Glomerular visceral epithelial cell (primary cell): ENCODE measurements around the gene SORBS2.
A peak's percentile ranks its signal among the peaks of the same experiment; 100 is the strongest.

Experiments used
- DNase-seq: peaks from one replicate; pipeline ENCODE4 v3.0.0-alpha.2; 2016; ENCODE audit errors: extremely low spot score

The SORBS2 gene

DNA sequence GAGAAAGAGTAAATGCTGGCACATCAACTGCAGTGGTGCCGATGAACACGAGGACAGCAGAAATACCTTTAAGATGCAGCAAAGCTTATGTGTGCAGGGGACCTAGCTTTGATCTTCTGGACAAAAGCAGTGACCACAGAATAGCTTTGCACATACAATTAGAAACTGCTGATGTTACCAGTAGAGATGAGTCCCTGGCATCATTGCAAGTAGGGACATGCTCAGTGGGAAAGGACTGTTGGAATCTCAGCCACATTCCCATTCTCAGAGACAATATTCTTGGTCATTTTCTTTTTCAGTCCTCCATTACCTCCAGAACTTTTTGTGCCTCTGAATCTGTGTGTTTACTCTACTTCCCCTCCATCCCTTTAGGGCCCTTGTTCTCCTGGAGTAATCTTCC, 259.7 kb downstream of the SORBS2 start:
- no peak for DNase-seq

DNA sequence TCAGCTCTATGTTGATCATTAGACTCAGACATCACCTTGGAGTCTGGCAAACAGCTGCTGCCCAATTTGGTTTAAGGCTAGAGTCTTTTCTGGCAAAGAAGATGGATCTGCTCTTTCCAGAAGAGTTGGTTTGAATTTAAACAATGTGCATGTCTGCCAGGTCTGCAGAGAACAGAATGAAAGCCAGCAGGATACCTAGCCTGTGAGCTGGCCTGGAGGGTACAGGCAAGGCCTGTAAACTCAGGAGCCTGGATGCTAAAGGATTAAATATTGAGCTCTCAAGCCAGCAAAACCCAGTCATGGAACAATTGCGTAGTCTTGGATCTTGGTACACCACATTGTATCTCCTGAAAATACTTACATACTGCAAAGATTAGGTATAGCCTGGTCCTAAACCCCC, 261.1 kb downstream of the SORBS2 start:
- DNase-seq, result no peak

DNA sequence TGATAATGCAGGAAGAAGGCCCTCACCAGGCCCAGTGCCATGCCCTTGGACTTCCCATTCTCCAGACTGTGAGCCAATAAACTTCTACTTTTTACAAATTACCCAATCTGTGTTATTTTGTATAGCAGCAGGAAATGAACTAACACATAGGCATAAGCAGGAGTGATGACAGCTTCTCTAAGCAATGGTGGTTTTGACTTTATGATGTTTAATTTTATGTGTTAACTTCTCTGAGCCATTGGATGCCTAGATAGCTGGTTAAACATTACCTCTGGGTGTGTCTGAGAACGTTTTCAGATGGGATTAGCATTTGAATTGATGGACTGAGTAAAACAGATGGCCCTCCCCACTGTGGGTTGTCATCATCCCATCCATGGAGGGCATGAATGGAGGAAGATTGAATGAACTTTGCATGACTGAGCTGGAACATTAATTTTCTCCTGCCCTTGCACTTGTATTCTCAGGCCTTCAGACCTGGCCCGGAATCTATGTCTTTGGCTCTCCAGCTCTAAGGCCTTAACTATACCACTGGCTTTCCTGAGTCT, 262.8 kb downstream of the SORBS2 start:
- no peak for DNase-seq

DNA sequence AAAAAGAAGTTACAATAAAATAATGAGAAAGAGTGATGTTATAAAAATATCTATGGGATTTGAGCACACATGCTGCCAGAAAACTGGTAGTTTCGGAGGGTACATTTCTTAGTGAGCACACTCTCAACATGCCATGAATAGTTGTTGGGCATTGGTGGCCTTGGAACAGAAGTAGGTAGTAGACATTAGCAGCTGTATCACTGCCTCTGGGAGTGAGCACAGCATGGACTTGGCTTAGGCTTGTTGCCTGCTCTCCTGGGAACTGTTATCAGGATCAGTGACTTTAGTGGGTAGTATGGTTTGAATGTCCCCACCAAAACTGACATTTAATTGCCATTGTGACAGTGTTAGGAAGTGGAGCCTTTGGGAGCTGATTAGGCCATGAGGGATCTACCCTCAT, 263.4 kb downstream of the SORBS2 start:
- DNase-seq, result no peak

DNA sequence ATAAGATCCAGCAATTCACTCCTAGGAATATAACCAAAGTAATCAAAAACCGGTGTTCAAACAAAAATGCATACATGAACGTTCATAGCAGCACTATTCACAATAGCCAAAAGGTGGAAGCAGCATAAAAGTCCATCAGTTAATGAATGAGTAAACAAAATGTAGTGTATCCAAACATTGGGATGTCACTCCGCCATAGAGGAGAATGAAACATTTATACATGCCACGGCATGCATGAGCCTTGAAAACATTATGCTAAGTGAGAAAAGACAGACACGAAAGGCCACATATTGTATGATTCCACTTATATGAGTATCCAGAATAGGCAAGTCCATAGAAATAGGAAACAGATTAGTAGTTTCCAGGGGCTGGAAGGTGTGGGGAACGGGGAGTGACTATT, 265.7 kb downstream of the SORBS2 start:
- DNase-seq, result no peak

DNA sequence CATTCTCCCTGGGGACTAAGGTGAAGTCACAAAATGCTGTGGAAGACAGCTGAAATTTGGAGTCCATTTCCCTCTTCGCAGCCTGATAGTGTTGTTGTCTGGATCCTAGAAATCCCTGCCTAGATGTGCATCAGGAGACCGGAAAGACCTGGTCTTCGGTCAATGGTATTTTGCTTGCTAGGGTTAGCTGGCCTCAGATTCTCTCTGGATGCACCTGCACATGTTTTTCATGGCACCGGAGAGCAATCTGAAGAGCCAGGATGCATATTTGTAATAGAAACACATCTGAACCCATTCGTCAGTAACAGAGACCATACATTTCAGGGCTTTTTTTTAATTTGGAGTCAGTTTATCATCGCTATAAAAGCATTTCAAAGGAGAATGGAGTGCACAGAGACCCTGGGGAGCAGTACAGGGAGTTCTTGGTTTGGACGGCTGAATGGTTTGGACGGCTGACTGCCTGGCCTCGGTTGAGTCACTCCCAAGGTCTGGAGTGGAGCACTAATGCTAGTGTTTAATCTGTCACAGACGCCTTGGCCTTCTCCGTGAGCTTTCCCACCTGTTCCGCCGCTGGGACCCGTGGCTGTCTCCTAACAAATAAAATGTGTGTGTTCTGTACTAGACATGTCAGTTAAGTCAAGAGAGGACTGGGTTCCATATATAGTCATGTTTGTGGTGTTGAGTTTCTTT, 269.2 kb downstream of the SORBS2 start:
- peak; percentile 30 for DNase-seq

DNA sequence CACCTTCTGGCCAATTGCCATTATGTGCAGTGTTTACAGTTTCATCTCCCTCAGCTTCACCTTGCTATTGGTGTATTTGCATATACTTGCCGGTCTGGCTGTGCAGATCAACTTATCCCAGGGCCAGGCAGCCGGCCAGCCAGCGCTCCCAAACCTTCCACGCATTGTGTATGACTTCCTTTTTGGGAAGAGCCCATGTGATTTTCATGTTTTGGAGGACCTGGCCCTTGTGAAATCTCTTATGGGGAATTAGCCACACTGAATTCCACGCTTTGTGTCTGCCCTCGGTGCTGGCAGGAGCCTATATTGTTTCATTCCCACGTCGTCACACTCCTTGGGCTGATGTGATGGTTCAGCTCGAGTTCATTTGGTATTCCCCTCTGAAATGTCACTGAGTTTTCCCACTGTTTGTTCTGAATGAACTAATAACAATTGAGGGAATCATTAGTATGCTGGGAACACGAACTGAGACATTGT, 270.7 kb downstream of the SORBS2 start:
- DNase-seq, result no peak

DNA sequence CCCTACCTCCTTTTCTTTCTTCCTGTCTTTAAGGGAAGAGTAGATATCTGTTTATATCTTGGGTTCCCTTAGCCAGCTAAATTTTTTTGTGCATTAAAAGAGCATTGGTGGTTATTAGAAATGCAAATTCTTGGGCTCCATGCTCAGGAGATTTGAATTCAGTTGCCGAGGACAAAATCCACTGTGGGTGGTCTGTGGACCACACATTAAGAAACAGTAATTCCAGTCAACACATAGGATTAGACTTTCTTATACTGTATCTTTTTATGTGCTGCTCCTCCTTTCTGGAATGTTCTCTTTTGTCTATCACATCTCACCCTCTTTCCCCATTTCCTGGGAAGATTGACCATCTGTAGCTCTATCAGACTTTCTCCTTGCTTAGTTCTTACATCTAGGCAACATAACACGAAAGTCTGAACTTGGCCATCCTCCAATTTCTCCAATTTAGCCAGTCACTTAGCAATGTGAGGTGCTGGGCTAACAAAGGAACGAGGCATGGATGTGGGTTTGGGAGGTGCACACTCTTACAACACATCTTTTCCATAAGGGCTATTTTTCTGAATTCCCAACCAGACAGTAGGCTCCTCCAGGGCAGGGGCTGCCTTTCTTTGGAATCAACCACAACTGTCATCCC, 271.4 kb downstream of the SORBS2 start:
- no peak for DNase-seq

DNA sequence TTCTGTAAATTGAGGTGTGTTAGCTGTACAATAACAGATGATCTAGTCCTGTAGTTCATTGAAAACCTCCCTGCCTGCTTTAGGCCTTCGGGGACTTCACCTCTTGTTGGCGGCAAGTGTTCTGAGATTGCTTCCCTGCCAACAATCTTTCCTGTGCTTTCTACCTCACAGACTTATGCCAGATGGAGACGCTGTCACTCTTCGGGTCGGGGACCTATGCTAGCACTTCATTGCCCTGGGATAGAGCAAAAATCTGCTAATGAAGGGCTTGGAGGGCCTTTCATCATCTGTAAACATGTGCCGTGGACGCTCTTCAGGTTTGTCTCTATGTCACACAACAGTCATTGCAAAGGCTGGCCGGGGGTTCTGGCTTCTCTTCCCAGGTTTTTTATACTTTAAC, 272.0 kb downstream of the SORBS2 start:
- DNase-seq, result no peak

DNA sequence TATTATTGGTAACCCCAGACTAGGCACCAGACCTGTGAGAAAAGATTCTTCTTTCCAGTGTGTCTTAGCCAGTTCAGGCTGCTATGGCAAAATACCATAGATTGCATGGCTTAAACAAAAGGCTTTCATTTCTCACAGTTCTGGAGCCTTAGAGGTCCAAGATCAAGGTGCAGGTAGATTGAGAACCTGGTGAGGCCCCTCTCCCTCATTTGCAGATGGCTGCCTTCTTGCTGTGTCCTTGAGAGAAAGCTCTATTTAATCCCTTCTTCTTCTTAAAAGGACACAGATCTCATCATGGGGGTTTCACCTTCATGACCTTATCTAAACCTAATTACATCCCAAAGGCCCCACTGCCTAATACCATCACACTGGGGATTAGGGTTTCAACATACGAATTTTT, 273.2 kb downstream of the SORBS2 start:
- no peak for DNase-seq

DNA sequence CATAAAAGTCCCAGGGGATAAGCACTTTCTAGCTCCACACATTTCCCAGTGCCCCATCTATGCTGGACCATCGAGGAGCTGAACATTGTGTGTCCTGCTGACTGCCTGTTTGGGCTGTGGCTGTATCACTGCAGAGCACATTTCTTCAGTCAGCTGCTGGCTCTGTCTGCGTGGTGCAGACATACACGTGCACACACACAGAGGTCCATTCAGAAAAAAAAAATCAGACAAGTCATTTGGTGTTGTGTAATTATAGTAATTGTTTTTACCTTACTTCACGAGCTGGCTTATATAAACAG, 275.6 kb downstream of the SORBS2 start:
- no peak for DNase-seq

DNA sequence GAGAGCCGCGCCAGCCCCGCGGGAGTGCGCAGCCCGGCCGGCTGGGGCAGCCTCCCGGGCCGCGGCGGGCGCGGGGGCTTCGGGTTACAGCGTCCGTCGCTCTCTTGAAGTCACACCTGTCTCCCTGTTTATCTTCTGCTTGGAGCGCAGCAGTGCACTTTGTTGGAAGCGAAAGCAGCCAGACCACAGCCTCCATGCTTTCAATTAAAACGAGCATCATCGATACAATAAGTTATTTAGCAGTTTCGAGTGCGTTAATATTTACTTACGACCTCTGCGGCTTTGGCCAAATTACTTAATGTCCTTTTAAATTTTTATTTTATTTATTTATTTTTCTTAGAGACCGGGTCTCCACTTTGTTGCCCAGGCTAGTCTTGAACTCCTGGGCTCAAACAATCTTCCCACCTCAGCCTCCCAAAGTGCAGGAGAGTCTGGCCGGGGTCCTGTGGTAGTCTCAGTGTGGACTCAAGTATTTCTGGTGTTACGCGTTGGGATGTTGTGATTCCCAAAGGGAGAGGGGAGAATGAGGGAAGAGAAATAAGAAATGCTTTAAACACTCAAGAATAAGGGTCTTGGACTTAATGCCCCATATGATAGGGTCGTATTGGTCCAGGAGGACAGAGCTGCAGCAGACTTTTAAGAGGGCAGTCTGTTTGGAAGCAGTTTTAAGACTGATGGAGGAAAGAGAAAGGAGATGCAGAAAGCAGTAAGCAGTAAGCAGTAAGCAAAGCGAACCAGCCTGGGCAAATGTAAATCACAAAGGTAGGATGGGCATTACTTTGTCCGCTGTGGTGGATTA, 276.2 kb downstream of the SORBS2 start:
- no peak for DNase-seq
